ENCODE measurements around the gene TFF2. TPM values are rescaled to one million over a fixed set of nuclear protein-coding genes. Genes with fewer than 3 reads are reported as not detected.

The TFF2 gene
- total RNA-seq, 1 experiment from 2014 or later = 1.1 TPM

DNA sequence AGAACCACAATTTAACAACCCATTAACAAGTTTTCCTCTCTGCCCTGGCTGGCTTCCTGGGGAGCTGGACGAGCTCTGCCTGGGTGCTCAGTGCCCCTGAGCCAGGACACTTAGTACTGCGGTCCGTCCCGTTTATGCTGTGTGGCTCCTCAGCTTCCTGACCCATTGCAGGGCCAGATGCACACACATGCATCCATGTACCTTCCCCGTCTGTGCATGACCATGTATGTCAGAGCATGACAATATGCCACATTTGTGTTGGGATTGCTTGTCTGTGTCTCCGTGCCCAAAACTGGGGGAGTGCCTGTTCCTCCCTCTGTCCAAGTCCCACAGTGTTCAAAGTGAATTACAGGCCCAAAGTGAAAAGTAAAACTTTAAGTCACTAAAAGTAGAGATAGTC, 25.9 kb downstream of the TFF2 start:
- DNase-seq (ENCODE audit: low read depth, low spot score) = no peak
- no peaks in the 10 kb centered on the region for H3K9me3 ChIP-seq (ENCODE audit: control insufficient read depth, insufficient read depth, low read depth, low read length)
- H3K4me3 ChIP-seq (ENCODE audit: low read depth in 2 of 2, low read length in 2 of 2) = no peak overlapping the region
- no peaks in the 10 kb centered on the region for H3K4me1 ChIP-seq (ENCODE audit: control insufficient read depth, insufficient read depth, low read length)
- ATAC-seq = no peak
- TF ChIP-seq, protein P1, sequence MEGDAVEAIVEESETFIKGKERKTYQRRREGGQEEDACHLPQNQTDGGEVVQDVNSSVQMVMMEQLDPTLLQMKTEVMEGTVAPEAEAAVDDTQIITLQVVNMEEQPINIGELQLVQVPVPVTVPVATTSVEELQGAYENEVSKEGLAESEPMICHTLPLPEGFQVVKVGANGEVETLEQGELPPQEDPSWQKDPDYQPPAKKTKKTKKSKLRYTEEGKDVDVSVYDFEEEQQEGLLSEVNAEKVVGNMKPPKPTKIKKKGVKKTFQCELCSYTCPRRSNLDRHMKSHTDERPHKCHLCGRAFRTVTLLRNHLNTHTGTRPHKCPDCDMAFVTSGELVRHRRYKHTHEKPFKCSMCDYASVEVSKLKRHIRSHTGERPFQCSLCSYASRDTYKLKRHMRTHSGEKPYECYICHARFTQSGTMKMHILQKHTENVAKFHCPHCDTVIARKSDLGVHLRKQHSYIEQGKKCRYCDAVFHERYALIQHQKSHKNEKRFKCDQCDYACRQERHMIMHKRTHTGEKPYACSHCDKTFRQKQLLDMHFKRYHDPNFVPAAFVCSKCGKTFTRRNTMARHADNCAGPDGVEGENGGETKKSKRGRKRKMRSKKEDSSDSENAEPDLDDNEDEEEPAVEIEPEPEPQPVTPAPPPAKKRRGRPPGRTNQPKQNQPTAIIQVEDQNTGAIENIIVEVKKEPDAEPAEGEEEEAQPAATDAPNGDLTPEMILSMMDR (IDR thresholded peaks at IDR 0.05) = no peak
- TF ChIP-seq TCF7L2 (IDR thresholded peaks at IDR 0.05; ENCODE audit: low read depth, low read length) (no peak), SIN3A (IDR thresholded peaks at IDR 0.05; ENCODE audit: borderline replicate concordance, insufficient read depth, low read depth, low read length) (no peak), POLR2AphosphoS5 (IDR thresholded peaks at IDR 0.05; ENCODE audit: low read depth, low read length) (no peak)
- TF ChIP-seq, protein P2, sequence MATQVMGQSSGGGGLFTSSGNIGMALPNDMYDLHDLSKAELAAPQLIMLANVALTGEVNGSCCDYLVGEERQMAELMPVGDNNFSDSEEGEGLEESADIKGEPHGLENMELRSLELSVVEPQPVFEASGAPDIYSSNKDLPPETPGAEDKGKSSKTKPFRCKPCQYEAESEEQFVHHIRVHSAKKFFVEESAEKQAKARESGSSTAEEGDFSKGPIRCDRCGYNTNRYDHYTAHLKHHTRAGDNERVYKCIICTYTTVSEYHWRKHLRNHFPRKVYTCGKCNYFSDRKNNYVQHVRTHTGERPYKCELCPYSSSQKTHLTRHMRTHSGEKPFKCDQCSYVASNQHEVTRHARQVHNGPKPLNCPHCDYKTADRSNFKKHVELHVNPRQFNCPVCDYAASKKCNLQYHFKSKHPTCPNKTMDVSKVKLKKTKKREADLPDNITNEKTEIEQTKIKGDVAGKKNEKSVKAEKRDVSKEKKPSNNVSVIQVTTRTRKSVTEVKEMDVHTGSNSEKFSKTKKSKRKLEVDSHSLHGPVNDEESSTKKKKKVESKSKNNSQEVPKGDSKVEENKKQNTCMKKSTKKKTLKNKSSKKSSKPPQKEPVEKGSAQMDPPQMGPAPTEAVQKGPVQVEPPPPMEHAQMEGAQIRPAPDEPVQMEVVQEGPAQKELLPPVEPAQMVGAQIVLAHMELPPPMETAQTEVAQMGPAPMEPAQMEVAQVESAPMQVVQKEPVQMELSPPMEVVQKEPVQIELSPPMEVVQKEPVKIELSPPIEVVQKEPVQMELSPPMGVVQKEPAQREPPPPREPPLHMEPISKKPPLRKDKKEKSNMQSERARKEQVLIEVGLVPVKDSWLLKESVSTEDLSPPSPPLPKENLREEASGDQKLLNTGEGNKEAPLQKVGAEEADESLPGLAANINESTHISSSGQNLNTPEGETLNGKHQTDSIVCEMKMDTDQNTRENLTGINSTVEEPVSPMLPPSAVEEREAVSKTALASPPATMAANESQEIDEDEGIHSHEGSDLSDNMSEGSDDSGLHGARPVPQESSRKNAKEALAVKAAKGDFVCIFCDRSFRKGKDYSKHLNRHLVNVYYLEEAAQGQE (IDR thresholded peaks at IDR 0.05; ENCODE audit: insufficient read depth in 1 of 2, low read depth in 2 of 2, low read length in 1 of 2) = no peak
- H3K27ac ChIP-seq (ENCODE audit: low read length) = no peak overlapping the region
- H3K36me3 ChIP-seq (ENCODE audit: control insufficient read depth, insufficient read depth, low read length) = no peaks in the 10 kb centered on the region
- BruUV-seq (replicated peaks) = no TSS peak
- intact Hi-C loops (cut with micrococcal nuclease; ENCODE audit: unreplicated experiment) (no loop called here), in situ Hi-C loops (cut with HindIII; ENCODE audit: low pct_unique_long_range_greater_than_20kb, low sequenced_read_pairs) (no loop called here)
- ChIA-PET CTCF (no interaction called here), POLR2A (no interaction called here)
- peaks cover 5% of the 10 kb centered on the region; the same call in 1 of the 2 replicates for H3K27me3 ChIP-seq (ENCODE audit: control insufficient read depth, insufficient read depth, low read length)

DNA sequence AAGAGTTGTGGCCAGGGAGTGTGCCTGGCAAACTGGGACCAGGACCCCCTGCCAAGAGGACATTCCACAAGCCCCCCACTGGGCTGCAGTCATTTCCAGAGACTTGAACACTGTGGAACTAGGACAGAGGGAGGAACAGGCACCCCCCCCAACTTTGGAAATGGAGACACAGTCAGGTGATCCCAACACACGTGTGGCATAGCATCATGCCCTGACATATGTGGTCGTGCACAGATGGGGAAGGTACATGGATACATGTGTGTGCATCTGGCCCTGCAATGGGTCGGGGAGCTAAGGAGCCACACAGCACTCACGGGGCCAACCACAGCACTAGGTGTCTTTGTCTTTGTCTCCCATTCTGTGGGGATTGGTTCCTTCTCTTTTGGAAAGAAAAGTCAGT, 28.9 kb downstream of the TFF2 start:
- TF ChIP-seq TCF7L2 (IDR thresholded peaks at IDR 0.05; ENCODE audit: low read depth, low read length) = no peak
- TF ChIP-seq, protein P2 (IDR thresholded peaks at IDR 0.05; ENCODE audit: insufficient read depth in 1 of 2, low read depth in 2 of 2, low read length in 1 of 2) = no peak
- TF ChIP-seq SIN3A (IDR thresholded peaks at IDR 0.05; ENCODE audit: borderline replicate concordance, insufficient read depth, low read depth, low read length) = no peak
- TF ChIP-seq POLR2AphosphoS5 (IDR thresholded peaks at IDR 0.05; ENCODE audit: low read depth, low read length) = no peak
- TF ChIP-seq, protein P1 (IDR thresholded peaks at IDR 0.05) = no peak
- no TSS peak for BruUV-seq (replicated peaks)
- no peaks in the 10 kb centered on the region for H3K9me3 ChIP-seq (ENCODE audit: control insufficient read depth, insufficient read depth, low read depth, low read length)
- CTCF ChIA-PET = no interaction called here
- no peaks in the 10 kb centered on the region for H3K36me3 ChIP-seq (ENCODE audit: control insufficient read depth, insufficient read depth, low read length)
- no peak for DNase-seq (ENCODE audit: low read depth, low spot score)
- H3K4me1 ChIP-seq (ENCODE audit: control insufficient read depth, insufficient read depth, low read length) = no peaks in the 10 kb centered on the region
- POLR2A ChIA-PET = no interaction called here
- in situ Hi-C loops (cut with HindIII; ENCODE audit: low pct_unique_long_range_greater_than_20kb, low sequenced_read_pairs) (no loop called here), intact Hi-C loops (cut with micrococcal nuclease; ENCODE audit: unreplicated experiment) (no loop called here)
- ATAC-seq = no peak
- H3K27me3 ChIP-seq (ENCODE audit: control insufficient read depth, insufficient read depth, low read length) = peaks cover 3% of the 10 kb centered on the region; the same call in 1 of the 2 replicates
- H3K27ac ChIP-seq (ENCODE audit: low read length) = no peak overlapping the region
- no peak overlapping the region for H3K4me3 ChIP-seq (ENCODE audit: low read depth in 2 of 2, low read length in 2 of 2)

All from Panc1 (cell line).